Measurements from ENCODE around the gene EGFLAM. TPM values are rescaled to one million over a fixed set of nuclear protein-coding genes. Genes with fewer than 3 reads are reported as not detected.

EGFLAM gene
- polyA plus RNA-seq, 1 donor from 2014 or later: not detected

GRCh38 chr5:38259809-38260160, 1.4 kb downstream of the EGFLAM start:
- Histone ChIP-seq H3K36me3 (ENCODE audit: insufficient read depth, low read length) (no peaks in the 10 kb centered on the region), H3F3A (ENCODE audit: insufficient read depth, low read length, poor library complexity, severe bottlenecking) (no peaks in the 10 kb centered on the region), H3K4me2 (ENCODE audit: low read length) (no peak overlapping the region), H3K27ac (ENCODE audit: low read length) (no peak overlapping the region), H4K20me1 (ENCODE audit: insufficient read depth) (no peaks in the 10 kb centered on the region), H3K9me3 (ENCODE audit: low read length) (no peaks in the 10 kb centered on the region), H3K27me3 (ENCODE audit: insufficient read depth, low read depth, low read length) (peaks cover 63% of the 10 kb centered on the region), H3K9me2 (ENCODE audit: insufficient read depth, low read length) (no peaks in the 10 kb centered on the region), H2AFZ (ENCODE audit: low read depth, low read length) (no peak overlapping the region), H3K9ac (ENCODE audit: low read length) (no peak overlapping the region), H3K4me3 (ENCODE audit: low read length) (no peak overlapping the region), H3K79me2 (replicated peaks; ENCODE audit: insufficient read depth, low read length) (no peaks in the 10 kb centered on the region)
- no peak for TF ChIP-seq CTCF (IDR thresholded peaks at IDR 0.05; ENCODE audit: poor library complexity, severe bottlenecking)
- TF ChIP-seq SMC3 (conservative IDR thresholded peaks at IDR 0.05; ENCODE audit: poor library complexity): no peak
- TF ChIP-seq, protein P1, sequence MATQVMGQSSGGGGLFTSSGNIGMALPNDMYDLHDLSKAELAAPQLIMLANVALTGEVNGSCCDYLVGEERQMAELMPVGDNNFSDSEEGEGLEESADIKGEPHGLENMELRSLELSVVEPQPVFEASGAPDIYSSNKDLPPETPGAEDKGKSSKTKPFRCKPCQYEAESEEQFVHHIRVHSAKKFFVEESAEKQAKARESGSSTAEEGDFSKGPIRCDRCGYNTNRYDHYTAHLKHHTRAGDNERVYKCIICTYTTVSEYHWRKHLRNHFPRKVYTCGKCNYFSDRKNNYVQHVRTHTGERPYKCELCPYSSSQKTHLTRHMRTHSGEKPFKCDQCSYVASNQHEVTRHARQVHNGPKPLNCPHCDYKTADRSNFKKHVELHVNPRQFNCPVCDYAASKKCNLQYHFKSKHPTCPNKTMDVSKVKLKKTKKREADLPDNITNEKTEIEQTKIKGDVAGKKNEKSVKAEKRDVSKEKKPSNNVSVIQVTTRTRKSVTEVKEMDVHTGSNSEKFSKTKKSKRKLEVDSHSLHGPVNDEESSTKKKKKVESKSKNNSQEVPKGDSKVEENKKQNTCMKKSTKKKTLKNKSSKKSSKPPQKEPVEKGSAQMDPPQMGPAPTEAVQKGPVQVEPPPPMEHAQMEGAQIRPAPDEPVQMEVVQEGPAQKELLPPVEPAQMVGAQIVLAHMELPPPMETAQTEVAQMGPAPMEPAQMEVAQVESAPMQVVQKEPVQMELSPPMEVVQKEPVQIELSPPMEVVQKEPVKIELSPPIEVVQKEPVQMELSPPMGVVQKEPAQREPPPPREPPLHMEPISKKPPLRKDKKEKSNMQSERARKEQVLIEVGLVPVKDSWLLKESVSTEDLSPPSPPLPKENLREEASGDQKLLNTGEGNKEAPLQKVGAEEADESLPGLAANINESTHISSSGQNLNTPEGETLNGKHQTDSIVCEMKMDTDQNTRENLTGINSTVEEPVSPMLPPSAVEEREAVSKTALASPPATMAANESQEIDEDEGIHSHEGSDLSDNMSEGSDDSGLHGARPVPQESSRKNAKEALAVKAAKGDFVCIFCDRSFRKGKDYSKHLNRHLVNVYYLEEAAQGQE (IDR thresholded peaks at IDR 0.05; ENCODE audit: borderline replicate concordance): no peak
- no peak for TF ChIP-seq RAD21 (conservative IDR thresholded peaks at IDR 0.05)
- no peak for TF ChIP-seq TAF1 (IDR thresholded peaks at IDR 0.05; ENCODE audit: low read depth)
- TF ChIP-seq POLR2AphosphoS5 (IDR thresholded peaks at IDR 0.05): no peak
- no peak for TF ChIP-seq EZH2 (IDR thresholded peaks at IDR 0.05; ENCODE audit: borderline replicate concordance, insufficient read depth, low read length, poor library complexity, severe bottlenecking)
- TF ChIP-seq MXI1 (conservative IDR thresholded peaks at IDR 0.05; ENCODE audit: poor library complexity, severe bottlenecking): no peak
- TF ChIP-seq EP300 (conservative IDR thresholded peaks at IDR 0.05; ENCODE audit: poor library complexity, severe bottlenecking): no peak

- no peak overlapping the region for H3K4me2 ChIP-seq (ENCODE audit: low read length)
- H3K9me2 ChIP-seq (ENCODE audit: insufficient read depth, low read length): no peaks in the 10 kb centered on the region
- no peak overlapping the region for H3K9ac ChIP-seq (ENCODE audit: low read length)
- H3K9me3 ChIP-seq (ENCODE audit: low read length): no peaks in the 10 kb centered on the region
- TF ChIP-seq CTCF (IDR thresholded peaks at IDR 0.05; ENCODE audit: poor library complexity, severe bottlenecking) (no peak), POLR2AphosphoS5 (IDR thresholded peaks at IDR 0.05) (no peak), EZH2 (IDR thresholded peaks at IDR 0.05; ENCODE audit: borderline replicate concordance, insufficient read depth, low read length, poor library complexity, severe bottlenecking) (no peak), TAF1 (IDR thresholded peaks at IDR 0.05; ENCODE audit: low read depth) (no peak), RAD21 (conservative IDR thresholded peaks at IDR 0.05) (no peak)
- H2AFZ ChIP-seq (ENCODE audit: low read depth, low read length): no peak overlapping the region
- no peaks in the 10 kb centered on the region for H3K36me3 ChIP-seq (ENCODE audit: insufficient read depth, low read length)
- no peak overlapping the region for H3K4me3 ChIP-seq (ENCODE audit: low read length)
- H3K79me2 ChIP-seq (replicated peaks; ENCODE audit: insufficient read depth, low read length): no peaks in the 10 kb centered on the region
- no peaks in the 10 kb centered on the region for H4K20me1 ChIP-seq (ENCODE audit: insufficient read depth)
- no peak overlapping the region for H3K27ac ChIP-seq (ENCODE audit: low read length)
- H3F3A ChIP-seq (ENCODE audit: insufficient read depth, low read length, poor library complexity, severe bottlenecking): no peaks in the 10 kb centered on the region
- H3K27me3 ChIP-seq (ENCODE audit: insufficient read depth, low read depth, low read length): peaks cover 23% of the 10 kb centered on the region
Measured at GRCh38 chr5:38263983-38264382, 5.6 kb downstream of the EGFLAM start.

All from neural cell (in vitro differentiated cells).